ENCODE measurements around the gene INO80D. TPM values are rescaled to one million over a fixed set of nuclear protein-coding genes. Genes with fewer than 3 reads are reported as not detected.

INO80D gene, protein sequence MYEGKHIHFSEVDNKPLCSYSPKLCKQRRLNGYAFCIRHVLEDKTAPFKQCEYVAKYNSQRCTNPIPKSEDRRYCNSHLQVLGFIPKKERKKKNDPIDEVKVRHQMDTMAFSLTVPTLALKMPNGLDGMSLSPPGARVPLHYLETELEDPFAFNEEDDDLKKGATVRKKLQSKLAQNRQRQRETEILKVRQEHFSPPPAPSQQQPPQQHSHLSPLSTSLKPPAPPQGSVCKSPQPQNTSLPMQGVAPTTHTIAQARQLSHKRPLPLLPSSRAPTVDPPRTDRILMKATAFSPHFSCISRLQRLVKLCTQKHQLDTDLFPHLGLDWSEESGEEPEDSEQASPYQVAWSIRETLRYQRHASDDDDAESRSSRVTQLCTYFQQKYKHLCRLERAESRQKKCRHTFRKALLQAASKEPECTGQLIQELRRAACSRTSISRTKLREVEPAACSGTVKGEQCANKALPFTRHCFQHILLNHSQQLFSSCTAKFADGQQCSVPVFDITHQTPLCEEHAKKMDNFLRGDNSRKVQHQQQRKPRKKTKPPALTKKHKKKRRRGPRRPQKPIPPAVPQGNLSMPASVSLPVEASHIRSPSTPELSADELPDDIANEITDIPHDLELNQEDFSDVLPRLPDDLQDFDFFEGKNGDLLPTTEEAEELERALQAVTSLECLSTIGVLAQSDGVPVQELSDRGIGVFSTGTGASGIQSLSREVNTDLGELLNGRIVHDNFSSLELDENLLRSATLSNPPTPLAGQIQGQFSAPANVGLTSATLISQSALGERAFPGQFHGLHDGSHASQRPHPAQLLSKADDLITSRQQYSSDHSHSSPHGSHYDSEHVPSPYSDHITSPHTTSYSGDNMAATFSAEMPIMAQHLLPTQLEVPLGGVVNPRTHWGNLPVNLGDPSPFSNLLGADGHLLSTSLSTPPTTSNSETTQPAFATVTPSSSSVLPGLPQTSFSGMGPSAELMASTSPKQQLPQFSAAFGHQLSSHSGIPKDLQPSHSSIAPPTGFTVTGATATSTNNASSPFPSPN
- total RNA-seq: 5.1 and 5.6 TPM in 2 replicates

DNA sequence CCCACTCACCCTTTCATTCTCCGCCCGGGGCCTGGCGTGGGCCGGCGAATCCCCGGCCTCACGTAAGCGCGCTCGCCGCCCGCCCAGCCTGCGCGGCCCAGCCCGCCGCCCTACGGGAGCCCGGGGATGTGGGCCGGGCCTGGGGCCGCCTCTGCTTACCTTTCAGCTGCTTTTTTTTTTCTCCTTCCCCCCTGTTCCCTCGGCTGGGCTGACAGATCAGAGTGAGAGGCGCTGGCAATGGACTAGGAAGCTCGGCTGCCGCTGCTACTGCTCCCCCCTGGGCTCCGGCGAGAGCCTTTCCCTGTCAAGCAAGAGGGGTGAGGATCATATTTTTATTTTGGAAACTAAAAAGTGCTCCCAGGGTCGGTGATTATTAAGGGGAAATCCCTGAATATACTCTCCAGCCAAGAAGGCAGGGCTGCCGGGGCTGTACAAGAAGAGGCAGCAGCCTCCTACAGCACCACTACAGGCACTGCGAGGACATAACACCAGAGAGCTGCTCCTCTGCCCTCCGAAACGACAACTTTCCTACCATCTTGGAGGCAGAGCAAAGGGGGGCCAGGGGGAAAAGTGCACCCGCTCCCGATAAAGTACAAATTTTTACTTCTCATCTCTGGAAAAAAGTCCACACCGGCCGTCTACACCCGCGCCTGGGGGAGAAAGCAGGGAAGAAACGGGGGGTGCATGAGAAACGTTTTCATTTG, at the start of gene INO80D:
Gene INO80D (minus strand): TSS at position 433 of the 704 bp plus-strand sequence. CDS start 23,158 bp downstream, outside the sequence.

Other genes starting within 250 kb of the INO80D start
- gene NDUFS1, start 73.3 kb upstream of the INO80D start, total RNA-seq: 133 and 161 TPM in 2 replicates
- 528 and 823 TPM in 2 replicates for gene EEF1B2, start 73.7 kb upstream of the INO80D start, total RNA-seq
- gene ZDBF2, start 188.5 kb upstream of the INO80D start, total RNA-seq: 12.1 and 26.2 TPM in 2 replicates